Astrocyte (in vitro differentiated cells and primary cell): ENCODE results near the gene A4GALT. TPM values are rescaled to one million over a fixed set of nuclear protein-coding genes. Genes with fewer than 3 reads are reported as not detected.
"Not testable (repeated sequence)": the region's sequence is repeated elsewhere in the genome, so short reads cannot be mapped to it uniquely, and the experiment has no call there.

Experiments
- DNase-seq: peaks from one replicate; pipeline ENCODE4 v3.0.0-alpha.2; 2010; ENCODE audit warnings: low read depth
- FAIRE-seq: peaks from 2 replicates; lab custom pipeline; 2011; peaks lifted over from hg19 to GRCh38; lab: Jason Lieb, UNC
- H2AFZ ChIP-seq: 2 replicates; pipeline ENCODE4 v1.6.0; 2012; ENCODE audit warnings: low read depth, low read length, inconsistent platforms
- H3K27ac ChIP-seq: 2 replicates; pipeline ENCODE4 v1.5.1; 2011; ENCODE audit warnings: low read depth, low read length, inconsistent platforms
- H3K27me3 ChIP-seq: 2 replicates; pipeline ENCODE4 v1.6.0; 2011; ENCODE audit warnings: low read length, inconsistent platforms; ENCODE audit not compliant: insufficient read depth
- H3K36me3 ChIP-seq: 2 replicates; pipeline ENCODE4 v1.5.1; 2011; ENCODE audit warnings: low read length, inconsistent platforms; ENCODE audit not compliant: insufficient read depth
- H3K4me1 ChIP-seq: 2 replicates; pipeline ENCODE4 v1.5.1; 2011; ENCODE audit warnings: low read length, inconsistent platforms; ENCODE audit not compliant: insufficient read depth
- H3K4me2 ChIP-seq: 2 replicates; pipeline ENCODE4 v1.6.0; 2012; ENCODE audit warnings: low read length, inconsistent platforms
- H3K4me3 ChIP-seq: 2 replicates; pipeline ENCODE4 v1.5.1; 2011; ENCODE audit warnings: low read depth, mild to moderate bottlenecking, low read length, inconsistent platforms; ENCODE audit not compliant: insufficient read depth
- H3K79me2 ChIP-seq: 2 replicates; pipeline ENCODE4 v1.6.0; 2012; ENCODE audit warnings: mild to moderate bottlenecking, low read length, inconsistent platforms; ENCODE audit not compliant: insufficient read depth
- H3K9ac ChIP-seq: 2 replicates; pipeline ENCODE4 v1.6.0; 2012; ENCODE audit warnings: mild to moderate bottlenecking, low read length, inconsistent platforms
- H3K9me3 ChIP-seq: 2 replicates; pipeline ENCODE4 v1.5.1; 2012; ENCODE audit warnings: low read depth, mild to moderate bottlenecking, low read length, inconsistent platforms; ENCODE audit not compliant: insufficient read depth
- H4K20me1 ChIP-seq: 2 replicates; pipeline ENCODE4 v1.6.0; 2012; ENCODE audit warnings: low read length, inconsistent platforms; ENCODE audit not compliant: insufficient read depth
- H3K27ac Mint-ChIP-seq: one replicate; pipeline ENCODE4 v1.8.0; 2021; ENCODE audit warnings: mild to moderate bottlenecking, mixed read lengths; ENCODE audit not compliant: unreplicated experiment
- H3K27me3 Mint-ChIP-seq: one replicate; pipeline ENCODE4 v1.8.0; 2021; ENCODE audit warnings: low read depth, mixed read lengths; ENCODE audit not compliant: unreplicated experiment
- H3K36me3 Mint-ChIP-seq: one replicate; pipeline ENCODE4 v1.8.0; 2021; ENCODE audit warnings: low read depth, mixed read lengths; ENCODE audit not compliant: unreplicated experiment
- H3K4me1 Mint-ChIP-seq: one replicate; pipeline ENCODE4 v1.8.0; 2021; ENCODE audit warnings: low read depth, mixed read lengths; ENCODE audit not compliant: unreplicated experiment
- H3K4me3 Mint-ChIP-seq: one replicate; pipeline ENCODE4 v1.8.0; 2021; ENCODE audit warnings: mild to moderate bottlenecking, moderate library complexity, mixed read lengths; ENCODE audit not compliant: unreplicated experiment
- H3K9me3 Mint-ChIP-seq: one replicate; pipeline ENCODE4 v1.8.0; 2021; ENCODE audit warnings: mild to moderate bottlenecking, mixed read lengths; ENCODE audit not compliant: unreplicated experiment
- CTCF ChIP-seq: IDR thresholded peaks from 2 replicates; pipeline ENCODE4 v1.5.1; 2011; ENCODE audit warnings: low read depth, mild to moderate bottlenecking, inconsistent platforms, low read length, moderate library complexity; ENCODE audit not compliant: insufficient read depth
- EZH2 ChIP-seq: IDR thresholded peaks from 2 replicates; pipeline ENCODE4 v1.6.1; 2012; ENCODE audit warnings: mild to moderate bottlenecking, low read length, inconsistent platforms; ENCODE audit not compliant: insufficient read depth
- total RNA-seq: library from RNA; stranded (reverse); gene quantifications from 2 replicates; pipeline ENCODE4 v1.2.1, GENCODE V29; 2021

The A4GALT gene
- total RNA-seq, 1 donor from 2014 or later: 1.9 TPM

GRCh38 chr22:42754658-42755057 is 34.0 kb upstream of the A4GALT start:
- no peaks in the 10 kb centered on the region for H3K27me3 ChIP-seq
- H3K4me1 ChIP-seq: peaks cover 23% of the 10 kb centered on the region
- Mint-ChIP-seq H3K4me3 (no peak overlapping the region), H3K4me1 (no peaks in the 10 kb centered on the region), H3K9me3 (no peaks in the 10 kb centered on the region), H3K36me3 (no peaks in the 10 kb centered on the region), H3K27ac (no peak overlapping the region), H3K27me3 (peaks cover 9% of the 10 kb centered on the region)
- no peak overlapping the region for H3K4me3 ChIP-seq
- H3K79me2 ChIP-seq: no peaks in the 10 kb centered on the region
- no peak overlapping the region for H3K4me2 ChIP-seq
- peak; percentile 97 for DNase-seq
- no peaks in the 10 kb centered on the region for H3K36me3 ChIP-seq
- no peak overlapping the region for H3K27ac ChIP-seq
- H3K9ac ChIP-seq: no peak overlapping the region
- peak; percentile 72 for FAIRE-seq
- H3K9me3 ChIP-seq: no peaks in the 10 kb centered on the region
- no peak overlapping the region for H2AFZ ChIP-seq
- H4K20me1 ChIP-seq: no peaks in the 10 kb centered on the region
- TF ChIP-seq CTCF (no peak), EZH2 (no peak)

- H3K4me3 ChIP-seq: no peak overlapping the region
- H3K4me2 ChIP-seq: no peak overlapping the region
- no peak for TF ChIP-seq EZH2
- TF ChIP-seq CTCF: no peak
- FAIRE-seq: no peak
- no peaks in the 10 kb centered on the region for H3K9me3 ChIP-seq
- no peak overlapping the region for H3K27ac ChIP-seq
- H3K27ac Mint-ChIP-seq: no peak overlapping the region
- H3K36me3 ChIP-seq: no peaks in the 10 kb centered on the region
- H3K27me3 ChIP-seq: no peaks in the 10 kb centered on the region
- no peak overlapping the region for H3K4me3 Mint-ChIP-seq
- no peaks in the 10 kb centered on the region for H3K36me3 Mint-ChIP-seq
- H3K27me3 Mint-ChIP-seq: peaks cover 5% of the 10 kb centered on the region
- H3K4me1 ChIP-seq: peaks cover 29% of the 10 kb centered on the region
- no peak overlapping the region for H3K9ac ChIP-seq
- H4K20me1 ChIP-seq: no peaks in the 10 kb centered on the region
- DNase-seq: no peak
- no peak overlapping the region for H2AFZ ChIP-seq
- peaks cover 6% of the 10 kb centered on the region for H3K4me1 Mint-ChIP-seq
- H3K79me2 ChIP-seq: no peaks in the 10 kb centered on the region
- H3K9me3 Mint-ChIP-seq: no peaks in the 10 kb centered on the region
Measured at GRCh38 chr22:42752912-42753311, 32.2 kb upstream of the A4GALT start.

- Histone ChIP-seq H2AFZ (no peak overlapping the region), H3K9me3 (no peaks in the 10 kb centered on the region), H3K4me3 (no peak overlapping the region), H3K27ac (no peak overlapping the region), H3K27me3 (no peaks in the 10 kb centered on the region), H3K9ac (no peak overlapping the region), H3K4me1 (peaks cover 30% of the 10 kb centered on the region), H3K4me2 (no peak overlapping the region), H4K20me1 (no peaks in the 10 kb centered on the region), H3K79me2 (no peaks in the 10 kb centered on the region), H3K36me3 (no peaks in the 10 kb centered on the region)
- Mint-ChIP-seq H3K9me3 (no peaks in the 10 kb centered on the region), H3K36me3 (no peaks in the 10 kb centered on the region), H3K4me1 (peaks cover 9% of the 10 kb centered on the region), H3K27ac (no peak overlapping the region), H3K4me3 (no peak overlapping the region), H3K27me3 (no peaks in the 10 kb centered on the region)
- no peak for FAIRE-seq
- TF ChIP-seq CTCF (no peak), EZH2 (no peak)
- DNase-seq: no peak
Measured at GRCh38 chr22:42752230-42752746, 31.6 kb upstream of the A4GALT start.

- H3K4me1 Mint-ChIP-seq, H3K4me3 ChIP-seq, H3K9me3 Mint-ChIP-seq, H3K36me3 ChIP-seq, H3K4me3 Mint-ChIP-seq, DNase-seq, FAIRE-seq, H3K36me3 Mint-ChIP-seq, H3K27ac Mint-ChIP-seq, H3K79me2 ChIP-seq, H3K27me3 ChIP-seq, H3K27me3 Mint-ChIP-seq, H3K9me3 ChIP-seq, H4K20me1 ChIP-seq, H3K4me2 ChIP-seq, H3K27ac ChIP-seq, H2AFZ ChIP-seq, H3K9ac ChIP-seq: not testable (repeated sequence)
- H3K4me1 ChIP-seq: peaks cover 25% of the 10 kb centered on the region
Measured at GRCh38 chr22:42750421-42750820, 29.8 kb upstream of the A4GALT start.
